ENCODE results near the gene KIF1B.

KIF1B gene

GRCh38 chr1:10320336-10320735 is 110.0 kb downstream of the KIF1B start:
- no peak overlapping the region for H3K27ac ChIP-seq (ENCODE audit: low read length)
- no peak overlapping the region for H3K4me2 ChIP-seq (ENCODE audit: low read depth, low read length)
- H3K4me1 ChIP-seq (ENCODE audit: low read length) = no peaks in the 10 kb centered on the region
- H3K4me3 ChIP-seq (ENCODE audit: low read length) = no peak overlapping the region
- no peaks in the 10 kb centered on the region for H3K36me3 ChIP-seq (replicated peaks; ENCODE audit: insufficient read depth, low read length)
- H3K27me3 ChIP-seq (replicated peaks; ENCODE audit: insufficient read depth, low read length) = no peaks in the 10 kb centered on the region
- H3K79me2 ChIP-seq (ENCODE audit: low read length) = no peaks in the 10 kb centered on the region
- no peaks in the 10 kb centered on the region for H3F3A ChIP-seq (ENCODE audit: insufficient read depth, low read length)
- H3K9me2 ChIP-seq (replicated peaks; ENCODE audit: insufficient read depth, low read length) = no peaks in the 10 kb centered on the region
- no peak for TF ChIP-seq CTCF (IDR thresholded peaks at IDR 0.05; ENCODE audit: low read length)
- TF ChIP-seq EZH2 (optimal IDR thresholded peaks at IDR 0.05; ENCODE audit: low read depth, low read length) = no peak
- TF ChIP-seq EZH2phosphoT487 (IDR thresholded peaks at IDR 0.05; ENCODE audit: low read length) = no peak
- H4K20me1 ChIP-seq (ENCODE audit: insufficient read depth, low read length) = no peaks in the 10 kb centered on the region
- no peak overlapping the region for H2AFZ ChIP-seq (ENCODE audit: low read length)
- no peaks in the 10 kb centered on the region for H3K9me3 ChIP-seq (replicated peaks; ENCODE audit: insufficient read depth, low read length)
- H3K9ac ChIP-seq (ENCODE audit: low read length) = no peak overlapping the region
- DNase-seq = no peak

GRCh38 chr1:10322821-10323220 is 112.5 kb downstream of the KIF1B start:
- Histone ChIP-seq H3K4me1 (ENCODE audit: low read length) (no peaks in the 10 kb centered on the region), H3K9me3 (replicated peaks; ENCODE audit: insufficient read depth, low read length) (no peaks in the 10 kb centered on the region), H3K27ac (ENCODE audit: low read length) (no peak overlapping the region), H3K9me2 (replicated peaks; ENCODE audit: insufficient read depth, low read length) (no peaks in the 10 kb centered on the region), H2AFZ (ENCODE audit: low read length) (no peak overlapping the region), H3K36me3 (replicated peaks; ENCODE audit: insufficient read depth, low read length) (no peaks in the 10 kb centered on the region), H3K79me2 (ENCODE audit: low read length) (no peaks in the 10 kb centered on the region), H3K4me2 (ENCODE audit: low read depth, low read length) (no peak overlapping the region), H3K4me3 (ENCODE audit: low read length) (no peak overlapping the region), H3F3A (ENCODE audit: insufficient read depth, low read length) (no peaks in the 10 kb centered on the region), H3K9ac (ENCODE audit: low read length) (no peak overlapping the region), H4K20me1 (ENCODE audit: insufficient read depth, low read length) (no peaks in the 10 kb centered on the region), H3K27me3 (replicated peaks; ENCODE audit: insufficient read depth, low read length) (no peaks in the 10 kb centered on the region)
- DNase-seq = no peak
- no peak for TF ChIP-seq EZH2 (optimal IDR thresholded peaks at IDR 0.05; ENCODE audit: low read depth, low read length)

- TF ChIP-seq EZH2phosphoT487 (IDR thresholded peaks at IDR 0.05; ENCODE audit: low read length) (no peak), CTCF (IDR thresholded peaks at IDR 0.05; ENCODE audit: low read length) (no peak), EZH2 (optimal IDR thresholded peaks at IDR 0.05; ENCODE audit: low read depth, low read length) (no peak)
- no peaks in the 10 kb centered on the region for H3K79me2 ChIP-seq (ENCODE audit: low read length)
- H3K9me2 ChIP-seq (replicated peaks; ENCODE audit: insufficient read depth, low read length) = no peaks in the 10 kb centered on the region
- no peaks in the 10 kb centered on the region for H4K20me1 ChIP-seq (ENCODE audit: insufficient read depth, low read length)
- H2AFZ ChIP-seq (ENCODE audit: low read length) = no peak overlapping the region
- H3K9ac ChIP-seq (ENCODE audit: low read length) = no peak overlapping the region
- DNase-seq = no peak
- H3K4me1 ChIP-seq (ENCODE audit: low read length) = no peaks in the 10 kb centered on the region
- H3K36me3 ChIP-seq (replicated peaks; ENCODE audit: insufficient read depth, low read length) = no peaks in the 10 kb centered on the region
- no peak overlapping the region for H3K4me2 ChIP-seq (ENCODE audit: low read depth, low read length)
- H3K27me3 ChIP-seq (replicated peaks; ENCODE audit: insufficient read depth, low read length) = no peaks in the 10 kb centered on the region
- H3K9me3 ChIP-seq (replicated peaks; ENCODE audit: insufficient read depth, low read length) = no peaks in the 10 kb centered on the region
- no peak overlapping the region for H3K27ac ChIP-seq (ENCODE audit: low read length)
- H3F3A ChIP-seq (ENCODE audit: insufficient read depth, low read length) = no peaks in the 10 kb centered on the region
- H3K4me3 ChIP-seq (ENCODE audit: low read length) = no peak overlapping the region
Observed at GRCh38 chr1:10324627-10325026, 114.3 kb downstream of the KIF1B start.

GRCh38 chr1:10325521-10325920 is 115.2 kb downstream of the KIF1B start:
- H3K36me3 ChIP-seq (replicated peaks; ENCODE audit: insufficient read depth, low read length) = no peaks in the 10 kb centered on the region
- no peaks in the 10 kb centered on the region for H3K27me3 ChIP-seq (replicated peaks; ENCODE audit: insufficient read depth, low read length)
- H3K4me3 ChIP-seq (ENCODE audit: low read length) = no peak overlapping the region
- H3K27ac ChIP-seq (ENCODE audit: low read length) = no peak overlapping the region
- H3K9me3 ChIP-seq (replicated peaks; ENCODE audit: insufficient read depth, low read length) = no peaks in the 10 kb centered on the region
- H3F3A ChIP-seq (ENCODE audit: insufficient read depth, low read length) = no peaks in the 10 kb centered on the region
- DNase-seq = no peak
- no peaks in the 10 kb centered on the region for H3K4me1 ChIP-seq (ENCODE audit: low read length)
- no peaks in the 10 kb centered on the region for H3K79me2 ChIP-seq (ENCODE audit: low read length)
- no peaks in the 10 kb centered on the region for H3K9me2 ChIP-seq (replicated peaks; ENCODE audit: insufficient read depth, low read length)
- H3K9ac ChIP-seq (ENCODE audit: low read length) = no peak overlapping the region
- H2AFZ ChIP-seq (ENCODE audit: low read length) = no peak overlapping the region
- no peak overlapping the region for H3K4me2 ChIP-seq (ENCODE audit: low read depth, low read length)
- H4K20me1 ChIP-seq (ENCODE audit: insufficient read depth, low read length) = no peaks in the 10 kb centered on the region
- TF ChIP-seq CTCF (IDR thresholded peaks at IDR 0.05; ENCODE audit: low read length) (no peak), EZH2 (optimal IDR thresholded peaks at IDR 0.05; ENCODE audit: low read depth, low read length) (no peak), EZH2phosphoT487 (IDR thresholded peaks at IDR 0.05; ENCODE audit: low read length) (no peak)

Measured in MM.1S (cell line).